COR-L47 (cell line): ENCODE results near the gene PPARG.

Experiments used
- DNase-seq: peaks from one replicate; lab custom pipeline; 2025; lab: John Stamatoyannopoulos, UW

Gene PPARG

DNA sequence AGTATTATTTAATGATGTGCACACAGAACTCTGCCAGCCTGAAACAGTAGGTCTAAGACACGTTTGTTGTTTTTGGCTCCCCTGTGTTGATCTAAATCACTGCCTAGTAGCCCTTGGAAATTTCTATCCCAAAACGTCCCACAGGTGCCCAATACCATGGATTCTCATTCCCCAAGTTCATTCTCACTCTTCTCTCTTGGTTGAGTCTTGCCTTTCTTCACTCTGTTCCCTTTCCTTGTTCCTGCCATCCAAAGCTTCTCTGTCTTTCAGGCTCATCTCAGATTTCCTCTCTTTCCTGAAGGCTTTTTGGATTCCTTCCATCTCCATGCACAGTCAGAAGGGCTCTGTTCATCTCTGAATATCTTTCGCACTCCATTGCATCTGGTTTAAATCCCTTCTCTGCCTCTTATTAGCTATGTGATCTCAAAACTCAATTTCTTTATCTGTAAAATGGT lies 54.2 kb downstream of the PPARG start:
- no peak for DNase-seq

DNA sequence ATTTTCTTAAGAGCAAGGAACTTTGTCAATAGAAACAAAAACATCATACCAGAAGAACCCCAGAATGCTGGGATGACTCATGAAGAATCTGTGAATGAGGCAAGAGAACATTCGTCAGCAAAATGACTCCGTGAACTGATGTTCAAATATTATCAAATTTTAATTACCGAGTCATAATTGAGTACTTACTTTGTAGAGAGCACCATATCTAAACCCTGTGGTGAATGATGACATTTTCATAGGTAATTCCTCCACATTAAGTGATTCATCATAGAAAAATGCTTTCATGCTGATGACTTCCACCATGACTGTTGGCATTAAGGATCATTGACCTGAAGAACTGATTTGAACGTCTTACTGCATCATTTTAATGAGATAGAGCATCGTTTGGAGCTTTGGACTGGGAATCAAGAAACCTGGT lies 56.3 kb downstream of the PPARG start:
- no peak for DNase-seq

DNA sequence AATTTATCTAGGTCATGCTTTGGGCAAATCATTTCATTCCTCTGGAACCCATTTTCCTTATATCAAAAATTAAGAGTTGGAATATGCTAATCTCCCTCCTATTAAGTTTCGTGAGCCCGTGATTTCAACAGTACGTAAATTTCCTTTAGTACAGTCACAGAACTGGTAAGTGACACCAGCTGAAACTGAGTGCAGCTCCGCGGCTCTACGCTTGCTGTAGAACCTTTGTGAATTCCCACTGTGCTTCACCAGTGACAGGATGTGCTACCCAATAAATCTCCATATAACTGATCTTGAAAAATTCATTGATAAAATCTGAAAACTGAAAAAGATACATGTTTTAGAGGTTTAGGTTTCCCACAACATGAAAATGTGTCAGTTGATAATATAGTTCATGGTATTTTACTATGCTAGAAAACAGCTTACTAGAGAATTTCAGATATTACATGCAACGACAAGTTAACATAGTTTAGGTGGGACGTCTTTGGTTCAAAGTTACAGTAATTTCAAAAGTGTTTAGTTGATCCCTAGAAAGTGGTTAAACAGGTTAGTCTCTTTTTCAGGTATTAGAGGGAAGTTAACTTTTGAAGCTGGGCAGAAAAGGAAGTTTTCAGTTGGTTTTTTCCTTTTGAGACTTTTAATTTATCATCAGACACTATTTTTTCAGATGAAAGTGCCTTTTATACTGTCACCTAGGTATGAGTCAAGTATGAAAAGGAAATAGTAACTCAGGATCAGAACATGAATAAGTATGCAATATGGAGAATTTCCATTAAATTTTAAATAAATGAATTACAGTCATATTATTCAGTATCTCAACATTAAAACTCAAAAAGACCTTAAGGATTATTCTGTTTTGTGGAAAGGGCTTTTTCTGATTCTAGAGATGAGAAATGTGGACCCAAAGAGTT lies 57.0 kb downstream of the PPARG start:
- DNase-seq, result no peak

DNA sequence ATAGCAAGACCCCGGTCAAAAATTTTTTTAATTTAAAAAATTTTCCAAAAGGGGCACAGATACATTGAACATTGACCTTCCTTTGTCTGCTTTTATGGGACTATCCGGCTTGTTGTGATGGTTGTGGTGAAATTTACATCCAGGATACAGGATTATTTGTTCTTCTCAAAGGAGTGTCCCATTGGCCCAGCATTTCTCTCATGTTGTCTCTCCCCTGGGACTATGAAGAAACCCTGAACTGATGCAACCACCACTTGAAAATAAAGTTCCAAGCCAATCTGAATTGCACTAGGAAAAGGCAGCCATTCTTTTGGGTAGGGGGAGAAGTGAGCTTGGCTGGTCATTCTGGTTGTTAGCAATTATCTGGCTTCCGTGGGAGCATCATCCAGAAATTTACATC lies 58.4 kb downstream of the PPARG start:
- no peak for DNase-seq

DNA sequence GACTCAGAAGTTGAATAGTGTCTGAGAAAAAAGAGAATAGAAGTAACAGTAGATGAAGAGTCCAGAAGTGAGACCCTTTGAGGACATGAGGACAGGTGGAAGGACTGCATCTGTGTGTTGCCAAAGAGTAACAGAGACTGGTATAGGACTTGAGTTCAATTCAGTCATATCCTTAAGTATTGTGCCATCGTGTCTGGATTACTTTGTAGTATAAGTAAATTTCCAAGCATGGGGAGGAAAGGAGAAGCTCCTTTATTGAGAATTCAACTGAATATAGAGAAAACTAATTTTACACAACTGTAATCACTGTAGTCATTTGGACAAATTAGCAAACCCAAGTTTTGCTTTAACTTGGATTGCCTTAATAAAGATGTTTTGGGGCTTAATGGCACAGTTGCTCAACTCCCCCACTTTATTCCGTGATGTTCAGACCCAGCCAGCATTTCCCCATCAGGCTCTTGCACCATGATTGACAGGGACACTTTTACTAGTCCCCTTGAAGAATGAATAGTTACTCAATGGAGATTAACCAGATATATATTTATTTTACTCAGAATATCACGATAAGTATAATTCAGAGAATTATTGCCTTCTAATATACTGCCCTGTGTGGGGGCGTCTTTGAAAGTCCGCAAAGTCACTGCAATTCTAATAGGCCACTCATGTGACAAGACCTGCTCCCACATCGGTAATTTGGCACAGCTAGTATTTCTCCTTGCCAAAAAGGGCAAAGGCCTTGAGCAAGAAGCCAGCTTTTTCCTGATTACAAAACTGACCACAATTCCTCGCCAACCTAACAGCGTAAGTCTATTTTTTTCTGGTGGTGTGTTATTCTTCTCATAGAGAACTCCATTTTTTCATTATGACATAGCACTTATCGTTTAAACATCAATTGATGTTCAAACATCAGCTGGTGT lies 61.3 kb downstream of the PPARG start:
- no peak for DNase-seq

DNA sequence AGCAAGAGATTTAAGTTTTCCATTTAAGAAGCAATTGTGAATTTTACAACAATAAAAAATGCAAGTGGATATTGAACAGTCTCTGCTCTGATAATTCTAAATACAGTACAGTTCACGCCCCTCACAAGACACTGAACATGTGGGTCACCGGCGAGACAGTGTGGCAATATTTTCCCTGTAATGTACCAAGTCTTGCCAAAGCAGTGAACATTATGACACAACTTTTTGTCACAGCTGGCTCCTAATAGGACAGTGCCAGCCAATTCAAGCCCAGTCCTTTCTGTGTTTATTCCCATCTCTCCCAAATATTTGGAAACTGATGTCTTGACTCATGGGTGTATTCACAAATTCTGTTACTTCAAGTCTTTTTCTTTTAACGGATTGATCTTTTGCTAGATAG lies 62.3 kb downstream of the PPARG start:
- no peak for DNase-seq

DNA sequence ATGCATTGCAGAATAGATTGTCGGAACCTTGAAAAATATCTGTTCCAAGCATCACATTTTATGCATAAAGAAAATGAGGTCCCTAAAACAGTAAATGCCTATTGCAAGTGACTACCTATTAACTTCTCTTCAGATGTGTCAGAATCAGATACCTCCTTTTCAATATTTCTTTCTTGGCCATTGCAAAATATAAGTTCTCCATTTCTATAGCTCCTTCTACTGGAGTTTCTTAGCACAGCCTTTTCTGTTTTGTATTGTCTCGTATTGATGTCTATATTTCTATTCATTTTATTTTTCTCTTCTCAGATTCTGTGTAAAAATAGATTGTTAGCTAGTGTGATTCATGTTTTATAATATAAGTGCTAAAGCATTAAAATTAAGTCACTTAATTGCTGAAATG lies 63.4 kb downstream of the PPARG start:
- DNase-seq, result no peak

DNA sequence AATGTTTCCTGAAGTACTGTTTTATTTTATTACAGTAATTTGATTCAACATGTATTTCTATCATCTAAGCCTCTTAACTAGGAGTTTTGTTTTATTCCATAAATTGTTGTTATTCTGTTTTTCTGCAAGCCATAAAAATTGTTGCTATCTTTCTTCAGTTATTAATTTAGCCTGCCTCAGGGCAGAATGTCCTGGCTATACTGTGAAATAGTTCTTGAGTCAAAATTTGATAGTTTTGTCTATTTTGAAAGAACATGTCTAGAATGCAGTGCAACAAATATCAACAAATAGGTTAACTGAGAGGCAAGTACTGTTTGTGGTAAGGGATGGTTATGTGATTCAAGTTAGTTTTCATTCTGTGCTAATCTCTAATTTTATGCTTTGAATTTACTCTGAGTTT lies 63.9 kb downstream of the PPARG start:
- DNase-seq, result no peak

DNA sequence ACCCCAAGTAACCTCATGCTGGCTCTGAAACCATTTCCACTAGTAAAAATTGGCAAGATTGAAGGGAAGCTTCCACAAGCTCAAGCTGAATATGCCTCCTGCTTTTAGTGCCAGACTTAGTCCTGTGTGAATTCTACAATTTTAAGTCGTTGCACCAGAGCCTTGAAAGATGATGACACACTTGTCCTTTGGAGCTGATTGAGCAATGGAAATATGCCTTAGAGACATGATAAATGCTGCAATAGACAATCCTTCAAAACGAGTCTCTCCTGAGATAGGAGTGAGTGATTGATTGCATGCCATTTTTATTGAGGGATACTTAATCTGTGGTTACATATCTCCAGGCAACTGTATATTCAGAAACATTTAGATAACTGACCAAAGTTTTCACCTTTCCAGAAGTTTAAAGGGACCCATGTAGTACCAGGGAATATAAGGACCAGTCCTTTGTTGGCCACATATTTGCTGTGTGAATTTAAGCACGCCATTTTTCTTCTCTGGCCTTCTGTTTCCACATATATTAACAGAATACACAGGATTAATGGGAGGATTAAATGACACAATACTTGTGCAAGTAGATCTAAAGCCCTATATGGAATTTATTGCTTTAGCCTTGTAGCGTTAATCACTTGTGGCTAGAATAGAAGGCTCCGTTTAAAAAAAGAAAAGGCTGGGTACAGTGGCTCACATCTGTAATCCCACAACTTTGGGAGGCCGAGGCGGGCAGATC lies 65.1 kb downstream of the PPARG start:
- no peak for DNase-seq

DNA sequence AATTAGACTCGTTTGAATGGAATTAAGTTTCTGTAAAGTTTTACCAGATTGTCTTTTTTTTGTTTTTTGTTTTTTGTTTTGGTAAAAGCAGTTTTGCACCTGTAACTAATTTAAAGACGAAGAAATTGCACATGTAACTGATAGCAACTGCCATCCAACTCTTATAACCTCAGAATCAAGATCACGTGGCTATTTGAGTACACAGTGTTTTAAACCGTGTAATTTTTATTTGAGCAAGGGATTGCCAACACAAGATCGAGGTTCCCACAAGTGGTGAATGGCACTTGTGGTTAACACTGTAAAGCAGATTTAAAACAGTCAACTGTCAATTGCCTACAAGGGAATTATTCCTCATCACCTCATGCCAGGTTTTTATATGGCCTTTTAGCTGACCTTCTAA lies 67.3 kb downstream of the PPARG start:
- no peak for DNase-seq

DNA sequence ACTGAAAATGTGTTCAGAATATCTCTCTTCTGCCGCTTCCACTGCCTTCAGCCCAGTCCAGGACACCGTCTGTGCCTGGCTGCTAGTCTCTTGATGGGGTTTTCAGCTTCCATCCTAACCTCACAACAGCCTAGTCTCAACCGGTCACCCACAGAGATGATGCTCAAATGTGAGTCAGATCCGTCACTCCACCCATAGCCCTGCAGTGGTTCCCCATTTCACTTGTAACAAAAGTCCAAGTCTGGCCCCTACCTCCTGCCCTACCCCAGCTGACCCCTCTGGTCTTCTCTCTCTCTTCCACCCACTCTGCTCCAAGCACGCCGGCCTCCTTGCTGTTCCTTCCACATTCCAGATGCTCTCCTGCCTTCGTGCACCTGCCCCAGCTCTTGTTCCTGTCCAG lies 68.1 kb downstream of the PPARG start:
- no peak for DNase-seq

DNA sequence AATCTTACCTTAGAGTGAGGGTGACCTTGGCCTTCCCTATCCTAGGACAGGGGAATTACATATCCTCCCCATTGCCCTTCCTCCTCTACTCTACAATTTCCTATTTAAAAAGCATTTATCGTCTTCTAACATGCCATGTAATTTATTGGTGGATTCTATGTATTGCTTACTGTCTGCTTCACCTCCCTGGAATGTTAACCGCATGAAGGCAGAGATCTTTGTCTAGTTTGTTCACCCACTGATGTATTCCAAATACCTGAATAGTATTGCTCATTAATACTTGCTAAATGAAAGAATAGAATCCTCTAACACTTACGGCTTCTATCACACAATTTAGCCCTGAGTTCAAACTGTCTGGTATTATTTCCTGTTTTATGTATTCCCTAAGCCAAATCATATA lies 68.6 kb downstream of the PPARG start:
- no peak for DNase-seq

DNA sequence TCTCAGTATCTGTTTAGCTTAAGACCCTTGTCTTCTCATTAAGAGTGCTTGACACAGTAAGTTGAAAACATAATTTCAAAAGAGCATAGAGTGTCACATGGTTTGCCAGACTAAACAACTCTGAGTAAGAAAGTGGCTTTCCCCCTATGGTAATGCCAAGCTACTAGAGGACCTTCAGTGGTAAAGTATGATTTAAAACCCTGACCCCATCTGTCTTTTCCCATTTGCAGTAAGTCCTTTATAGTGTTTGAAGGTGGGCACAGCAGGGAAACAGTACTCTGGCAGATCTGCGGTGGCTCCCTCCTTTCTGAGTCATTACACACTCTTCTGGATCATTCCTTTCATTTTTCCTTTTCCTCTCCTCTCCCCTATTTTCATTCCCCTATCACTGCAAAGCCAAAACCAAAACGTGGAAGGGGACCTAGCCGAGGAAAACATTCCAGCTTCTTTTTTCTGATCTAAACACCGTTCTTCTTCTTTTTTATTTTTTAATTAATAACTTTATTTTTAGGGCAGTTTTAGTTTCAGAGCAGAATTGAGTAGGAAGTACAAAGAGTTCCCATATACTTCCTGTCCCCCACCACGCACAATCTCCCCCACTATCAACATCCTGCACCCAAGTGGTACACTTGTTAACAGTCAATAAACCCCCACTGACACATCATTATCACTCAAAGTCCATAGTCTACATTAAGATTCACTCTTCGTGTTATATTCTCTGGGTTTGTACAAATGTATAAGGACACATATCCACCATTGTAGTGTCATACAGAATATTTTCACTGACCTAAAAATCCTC lies 74.7 kb downstream of the PPARG start:
- DNase-seq, result no peak

DNA sequence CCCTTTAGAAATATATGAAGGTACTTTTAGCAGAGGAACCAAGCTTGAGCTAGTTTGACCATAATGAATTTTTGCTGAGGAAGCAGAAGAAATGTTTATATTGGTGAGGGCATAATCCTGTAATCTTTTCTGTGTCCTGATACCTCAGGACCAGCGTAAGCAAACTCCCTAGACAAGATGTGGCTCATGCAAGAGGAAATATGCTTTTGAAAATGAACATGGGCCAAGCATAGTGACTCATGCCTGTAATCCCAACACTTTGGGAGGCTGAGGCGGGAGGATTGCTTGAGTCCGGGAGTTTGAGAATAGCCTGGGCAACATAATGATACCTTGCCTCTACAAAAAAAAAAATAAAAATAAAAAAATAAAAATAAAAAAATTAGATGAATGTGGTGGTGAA lies 78.5 kb downstream of the PPARG start:
- DNase-seq, result no peak

DNA sequence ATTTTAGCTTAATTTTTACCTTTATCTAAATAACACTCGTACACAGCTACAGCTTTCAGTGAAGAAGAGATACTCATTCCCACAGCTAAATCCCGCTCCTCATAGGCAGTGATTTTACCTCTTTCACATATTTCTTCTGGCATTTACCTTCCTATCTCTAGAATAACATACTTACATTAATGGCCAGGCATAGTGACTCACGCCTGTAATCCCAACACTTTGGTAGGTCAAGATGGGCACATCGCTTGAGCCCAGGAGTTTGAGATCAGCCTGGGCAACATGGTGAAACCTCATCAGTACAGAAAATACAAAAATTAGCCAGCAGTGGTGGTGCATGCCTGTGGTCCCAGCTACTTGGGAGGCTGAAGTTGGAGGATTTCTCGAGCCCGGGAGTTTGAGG lies 80.2 kb downstream of the PPARG start:
- no peak for DNase-seq

DNA sequence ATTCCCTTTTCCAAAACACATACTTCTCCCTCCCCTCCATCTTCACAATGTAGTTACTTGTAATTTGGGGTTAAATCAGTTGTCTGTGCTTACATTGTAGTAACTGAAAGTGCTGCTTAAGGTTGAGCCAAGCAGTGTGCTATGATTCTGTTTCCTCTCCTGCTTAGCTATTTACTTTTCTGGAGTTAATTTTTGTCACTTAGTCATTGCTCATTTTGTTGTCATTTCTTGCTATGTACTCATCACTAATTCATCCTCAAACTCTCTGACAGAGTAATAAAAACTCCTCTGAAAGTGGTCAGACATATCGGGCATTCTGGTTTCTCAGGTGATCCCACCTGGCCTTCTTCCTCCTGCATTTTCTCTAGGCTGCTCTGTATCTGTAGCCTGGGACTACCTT lies 80.7 kb downstream of the PPARG start:
- DNase-seq, result no peak

DNA sequence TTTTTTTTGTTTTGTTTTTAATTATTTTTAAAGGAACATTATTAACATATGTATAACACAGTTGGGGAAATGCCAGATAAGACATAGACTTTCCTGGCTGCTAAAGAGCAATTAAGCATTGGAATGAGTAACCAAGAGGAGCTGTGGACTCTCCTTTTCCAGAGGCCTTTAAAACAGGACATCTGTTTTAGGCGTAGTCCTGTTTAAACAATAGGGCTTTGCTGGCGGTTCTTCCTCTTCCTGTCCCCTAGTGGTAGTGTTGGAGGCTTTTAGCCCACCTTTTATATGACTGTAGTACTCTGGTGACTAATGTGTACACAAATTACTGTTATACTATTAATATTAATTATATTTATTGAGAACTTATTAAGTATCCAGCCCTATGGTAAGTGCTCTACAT lies 81.9 kb downstream of the PPARG start:
- no peak for DNase-seq

DNA sequence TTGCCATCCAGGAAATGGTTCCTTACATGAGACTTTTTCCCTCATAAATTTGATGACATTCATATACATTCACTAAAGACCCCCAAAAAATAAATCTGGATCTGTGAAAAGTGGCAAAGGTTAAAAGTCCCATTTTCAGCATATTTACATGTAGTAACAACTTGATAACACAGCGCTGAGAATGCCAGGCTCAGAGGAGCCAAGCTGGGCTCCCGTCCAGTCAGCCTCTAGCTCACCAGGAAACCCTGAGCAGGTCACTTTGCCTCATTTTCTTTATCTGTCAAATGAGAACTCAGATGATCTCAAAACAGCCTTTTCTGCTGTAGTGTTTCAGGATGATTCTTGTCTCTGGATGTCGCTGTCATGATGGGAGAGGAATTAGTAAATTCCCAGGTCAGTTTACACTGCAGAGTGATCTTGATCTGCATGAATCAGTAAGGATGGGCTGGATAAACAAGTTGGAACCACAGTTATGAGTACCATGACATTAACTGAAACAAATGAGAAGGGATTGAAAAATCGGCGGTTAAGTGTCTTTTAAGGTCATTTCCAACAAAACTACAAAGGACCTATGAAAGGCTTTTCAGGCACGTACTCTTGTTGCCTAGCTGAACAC lies 82.8 kb downstream of the PPARG start:
- no peak for DNase-seq

DNA sequence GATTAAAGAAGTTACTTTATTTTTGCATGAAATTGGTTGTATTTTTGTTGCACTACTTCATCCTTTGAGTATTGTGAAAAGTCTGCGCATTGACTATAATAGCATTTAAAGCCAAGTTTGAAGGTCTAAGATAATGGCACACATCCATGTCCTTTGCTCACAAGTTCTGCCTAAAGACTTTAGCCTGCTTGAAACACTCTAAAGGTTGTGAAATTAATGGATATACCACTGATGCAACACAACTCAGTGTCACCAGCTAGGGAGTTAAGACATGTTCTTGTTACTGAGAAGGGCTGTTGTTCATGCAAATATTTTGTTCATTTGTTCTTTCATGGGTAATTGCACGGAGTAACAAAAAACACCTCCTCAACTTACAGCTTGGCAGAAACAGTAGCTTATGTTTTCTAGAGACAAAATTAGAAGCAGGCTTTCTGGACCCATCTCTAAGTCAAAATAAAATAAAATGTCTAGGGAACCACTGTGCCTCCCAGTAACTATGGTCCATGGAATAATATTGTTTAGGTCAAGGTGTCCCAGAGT lies 83.9 kb downstream of the PPARG start:
- DNase-seq, result no peak

DNA sequence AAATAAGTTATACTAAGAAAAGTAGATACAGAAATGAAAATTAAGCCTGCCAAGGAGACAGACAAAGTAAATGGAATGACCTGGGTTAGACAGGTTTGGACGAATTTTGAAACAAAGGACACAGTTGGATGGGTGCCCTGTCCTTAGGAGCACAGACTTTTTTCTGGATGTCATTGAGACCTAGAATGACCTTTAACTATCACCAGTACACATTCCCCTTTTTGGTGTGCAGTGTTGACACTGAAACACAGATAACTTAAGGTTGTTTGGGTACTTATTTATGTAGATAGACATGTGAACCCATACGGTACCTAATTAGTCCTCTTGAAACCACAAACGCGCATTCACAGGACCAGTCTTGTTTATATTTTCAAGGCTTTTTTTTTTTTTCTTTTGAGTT lies 86.7 kb downstream of the PPARG start:
- DNase-seq, result no peak
